ENCODE data around the gene SPTSSA.
"Not testable (repeated sequence)": the region's sequence is repeated elsewhere in the genome, so short reads cannot be mapped to it uniquely, and the experiment has no call there.

The SPTSSA gene

GRCh38 chr14:34484726-34485125 is 22.7 kb upstream of the SPTSSA start:
- Histone ChIP-seq H3K4me3 (no peak overlapping the region), H3K27ac (no peak overlapping the region)
- no peak for DNase-seq (ENCODE audit: low spot score)
- no peak for TF ChIP-seq CTCF (IDR thresholded peaks at IDR 0.05)

GRCh38 chr14:34482463-34482862 is 20.4 kb upstream of the SPTSSA start:
- DNase-seq (ENCODE audit: low spot score): no peak
- H3K27ac ChIP-seq: no peak overlapping the region
- TF ChIP-seq CTCF (IDR thresholded peaks at IDR 0.05): no peak
- no peak overlapping the region for H3K4me3 ChIP-seq

GRCh38 chr14:34479694-34480093 is 17.7 kb upstream of the SPTSSA start:
- no peak for DNase-seq (ENCODE audit: low spot score)
- TF ChIP-seq CTCF (IDR thresholded peaks at IDR 0.05): no peak
- Histone ChIP-seq H3K4me3 (no peak overlapping the region), H3K27ac (no peak overlapping the region)

GRCh38 chr14:34478261-34478660 is 16.2 kb upstream of the SPTSSA start:
- no peak for DNase-seq (ENCODE audit: low spot score)
- Histone ChIP-seq H3K27ac (no peak overlapping the region), H3K4me3 (no peak overlapping the region)
- TF ChIP-seq CTCF (IDR thresholded peaks at IDR 0.05): no peak

- H3K27ac ChIP-seq; DNase-seq (ENCODE audit: low spot score); H3K4me3 ChIP-seq: not testable (repeated sequence)
Observed at GRCh38 chr14:34476036-34476435, 14.0 kb upstream of the SPTSSA start.

GRCh38 chr14:34475163-34475562 is 13.1 kb upstream of the SPTSSA start:
- TF ChIP-seq CTCF (IDR thresholded peaks at IDR 0.05): no peak
- DNase-seq (ENCODE audit: low spot score): no peak
- H3K4me3 ChIP-seq: no peak overlapping the region
- no peak overlapping the region for H3K27ac ChIP-seq

GRCh38 chr14:34474187-34474679 is 12.2 kb upstream of the SPTSSA start:
- H3K27ac ChIP-seq: no peak overlapping the region
- no peak for DNase-seq (ENCODE audit: low spot score)
- H3K4me3 ChIP-seq: no peak overlapping the region
- no peak for TF ChIP-seq CTCF (IDR thresholded peaks at IDR 0.05)
